Stimulated activated CD8-positive, alpha-beta memory T cell treated with anti-CD3 and anti-CD28 coated beads, Interleukin-4, amount 100 ng/mL, for 1 hour (primary cell): Measurements from ENCODE around the gene PIGM.

Source experiments
- DNase-seq, 2 donors: peaks; one replicate each; pipeline ENCODE4 v3.0.0-alpha.2; 2020; ENCODE audit warnings: low read depth in 2 of 2, low spot score in 1 of 2

The PIGM gene

GRCh38 chr1:159989581-159989980 is 42.2 kb downstream of the PIGM start:
- DNase-seq, result no peak

GRCh38 chr1:159988006-159988405 is 43.8 kb downstream of the PIGM start:
- DNase-seq, result no peak

GRCh38 chr1:159987186-159987585 is 44.6 kb downstream of the PIGM start:
- DNase-seq, result no peak

GRCh38 chr1:159986531-159986930 is 45.3 kb downstream of the PIGM start:
- no peak for DNase-seq

GRCh38 chr1:159986093-159986492 is 45.7 kb downstream of the PIGM start:
- DNase-seq, result no peak

GRCh38 chr1:159985473-159985872 is 46.3 kb downstream of the PIGM start:
- DNase-seq, result no peak

- no peak for DNase-seq
Measured at GRCh38 chr1:159983681-159984080, 48.1 kb downstream of the PIGM start.

GRCh38 chr1:159982280-159982679 is 49.5 kb downstream of the PIGM start:
- DNase-seq, result no peak

GRCh38 chr1:159981351-159982055 is 50.3 kb downstream of the PIGM start:
- DNase-seq, result no peak

GRCh38 chr1:159980786-159981185 is 51.0 kb downstream of the PIGM start:
- DNase-seq, result no peak

GRCh38 chr1:159980076-159980475 is 51.7 kb downstream of the PIGM start:
- no peak for DNase-seq

GRCh38 chr1:159979257-159979656 is 52.5 kb downstream of the PIGM start:
- DNase-seq, result no peak

GRCh38 chr1:159978107-159978398 is 53.7 kb downstream of the PIGM start:
- no peak for DNase-seq

- DNase-seq, result no peak
Measured at GRCh38 chr1:159977364-159978106, 54.3 kb downstream of the PIGM start.
